ENCODE measurements around the gene CTNNA1. TPM values are rescaled to one million over a fixed set of nuclear protein-coding genes. Genes with fewer than 3 reads are reported as not detected.

Gene CTNNA1
- total and polyA plus RNA-seq, 4 donors = 107 to 446 (median 278) TPM

GRCh38 chr5:138929571-138929955 lies 176.3 kb downstream of the CTNNA1 start:
- H3K36me3 ChIP-seq (ENCODE audit: control insufficient read depth in 1 of 2, insufficient read depth in 2 of 2, low read length in 1 of 2) = peaks cover 3 to 21% of the 10 kb centered on the region in 2 donors
- H3K27me3 ChIP-seq (ENCODE audit: control insufficient read depth in 1 of 2, insufficient read depth in 2 of 2, low read length in 1 of 2) = no peaks in the 10 kb centered on the region
- H3K9me3 ChIP-seq (ENCODE audit: control insufficient read depth, low read length) = no peaks in the 10 kb centered on the region
- 89 to 92% methylated on average over 4 of the region's 4 CpGs for WGBS, 2 donors
- intact Hi-C loops (cut with DNase I) = no loop called here
- ATAC-seq (ENCODE audit: low FRiP score) (no peak), DNase-seq (no peak)
- H3K4me3 ChIP-seq (ENCODE audit: low read length in 2 of 2) = no peak overlapping the region
- H3K4me1 ChIP-seq (ENCODE audit: control insufficient read depth in 1 of 2, insufficient read depth in 2 of 2, low read length in 2 of 2) = peaks cover 0 to 2% of the 10 kb centered on the region in 2 donors
- no peak overlapping the region for H3K27ac ChIP-seq (ENCODE audit: low read depth in 1 of 2, low read length in 2 of 2)

- peak in 1 of 2 donors; percentile 51 for DNase-seq
- intact Hi-C loops (cut with DNase I) = no loop called here
- no peak for ATAC-seq (ENCODE audit: low FRiP score)
- H3K4me1 ChIP-seq (ENCODE audit: control insufficient read depth in 1 of 2, insufficient read depth in 2 of 2, low read length in 2 of 2) = peaks cover 0 to 2% of the 10 kb centered on the region in 2 donors
- H3K27me3 ChIP-seq (ENCODE audit: control insufficient read depth in 1 of 2, insufficient read depth in 2 of 2, low read length in 1 of 2) = no peaks in the 10 kb centered on the region
- WGBS, 2 donors = 85 to 87% methylated on average over 10 of the region's 10 CpGs
- H3K9me3 ChIP-seq (ENCODE audit: control insufficient read depth, low read length) = no peaks in the 10 kb centered on the region
- H3K4me3 ChIP-seq (ENCODE audit: low read length in 2 of 2) = no peak overlapping the region
- peaks cover 3 to 21% of the 10 kb centered on the region in 2 donors for H3K36me3 ChIP-seq (ENCODE audit: control insufficient read depth in 1 of 2, insufficient read depth in 2 of 2, low read length in 1 of 2)
- no peak overlapping the region for H3K27ac ChIP-seq (ENCODE audit: low read depth in 1 of 2, low read length in 2 of 2)
Observed at GRCh38 chr5:138930371-138931097, 177.3 kb downstream of the CTNNA1 start.

GRCh38 chr5:138932171-138932810 lies 179.1 kb downstream of the CTNNA1 start:
- ATAC-seq (ENCODE audit: low FRiP score) (no peak), DNase-seq (peak in 1 of 2 donors; percentile 54)
- Histone ChIP-seq H3K27me3 (ENCODE audit: control insufficient read depth in 1 of 2, insufficient read depth in 2 of 2, low read length in 1 of 2) (no peaks in the 10 kb centered on the region), H3K27ac (ENCODE audit: low read depth in 1 of 2, low read length in 2 of 2) (no peak overlapping the region), H3K36me3 (ENCODE audit: control insufficient read depth in 1 of 2, insufficient read depth in 2 of 2, low read length in 1 of 2) (peaks cover 3 to 19% of the 10 kb centered on the region in 2 donors), H3K9me3 (ENCODE audit: control insufficient read depth, low read length) (no peaks in the 10 kb centered on the region), H3K4me1 (ENCODE audit: control insufficient read depth in 1 of 2, insufficient read depth in 2 of 2, low read length in 2 of 2) (peaks cover 0 to 2% of the 10 kb centered on the region in 2 donors), H3K4me3 (ENCODE audit: low read length in 2 of 2) (no peak overlapping the region)
- intact Hi-C loops (cut with DNase I) = no loop called here
- WGBS, 2 donors = 77 to 84% methylated on average over 20 of the region's 20 CpGs

- H3K9me3 ChIP-seq (ENCODE audit: control insufficient read depth, low read length) = no peaks in the 10 kb centered on the region
- DNase-seq (no peak), ATAC-seq (ENCODE audit: low FRiP score) (no peak)
- intact Hi-C loops (cut with DNase I) = no loop called here
- no peak overlapping the region for H3K4me3 ChIP-seq (ENCODE audit: low read length in 2 of 2)
- peaks cover 3 to 19% of the 10 kb centered on the region in 2 donors for H3K36me3 ChIP-seq (ENCODE audit: control insufficient read depth in 1 of 2, insufficient read depth in 2 of 2, low read length in 1 of 2)
- H3K4me1 ChIP-seq (ENCODE audit: control insufficient read depth in 1 of 2, insufficient read depth in 2 of 2, low read length in 2 of 2) = no peaks in the 10 kb centered on the region
- WGBS, 2 donors = 86% methylated on average over 18 of the region's 18 CpGs
- no peaks in the 10 kb centered on the region for H3K27me3 ChIP-seq (ENCODE audit: control insufficient read depth in 1 of 2, insufficient read depth in 2 of 2, low read length in 1 of 2)
- H3K27ac ChIP-seq (ENCODE audit: low read depth in 1 of 2, low read length in 2 of 2) = no peak overlapping the region
Observed at GRCh38 chr5:138933522-138934290, 180.5 kb downstream of the CTNNA1 start.

GRCh38 chr5:138934971-138935370 lies 181.7 kb downstream of the CTNNA1 start:
- ATAC-seq (ENCODE audit: low FRiP score) (no peak), DNase-seq (no peak)
- Histone ChIP-seq H3K27ac (ENCODE audit: low read depth in 1 of 2, low read length in 2 of 2) (no peak overlapping the region), H3K9me3 (ENCODE audit: control insufficient read depth, low read length) (no peaks in the 10 kb centered on the region), H3K4me1 (ENCODE audit: control insufficient read depth in 1 of 2, insufficient read depth in 2 of 2, low read length in 2 of 2) (no peaks in the 10 kb centered on the region), H3K36me3 (ENCODE audit: control insufficient read depth in 1 of 2, insufficient read depth in 2 of 2, low read length in 1 of 2) (peaks cover 3 to 17% of the 10 kb centered on the region in 2 donors), H3K4me3 (ENCODE audit: low read length in 2 of 2) (no peak overlapping the region), H3K27me3 (ENCODE audit: control insufficient read depth in 1 of 2, insufficient read depth in 2 of 2, low read length in 1 of 2) (no peaks in the 10 kb centered on the region)
- WGBS, 2 donors = 88 to 90% methylated on average over 12 of the region's 12 CpGs
- intact Hi-C loops (cut with DNase I) = no loop called here

GRCh38 chr5:138935466-138935865 lies 182.2 kb downstream of the CTNNA1 start:
- Histone ChIP-seq H3K4me3 (ENCODE audit: low read length in 2 of 2) (no peak overlapping the region), H3K9me3 (ENCODE audit: control insufficient read depth, low read length) (no peaks in the 10 kb centered on the region), H3K4me1 (ENCODE audit: control insufficient read depth in 1 of 2, insufficient read depth in 2 of 2, low read length in 2 of 2) (no peaks in the 10 kb centered on the region), H3K27me3 (ENCODE audit: control insufficient read depth in 1 of 2, insufficient read depth in 2 of 2, low read length in 1 of 2) (no peaks in the 10 kb centered on the region), H3K27ac (ENCODE audit: low read depth in 1 of 2, low read length in 2 of 2) (no peak overlapping the region), H3K36me3 (ENCODE audit: control insufficient read depth in 1 of 2, insufficient read depth in 2 of 2, low read length in 1 of 2) (peaks cover 3 to 15% of the 10 kb centered on the region in 2 donors)
- WGBS, 2 donors = 78 to 84% methylated on average over 10 of the region's 10 CpGs
- ATAC-seq (ENCODE audit: low FRiP score) (no peak), DNase-seq (no peak)
- intact Hi-C loops (cut with DNase I) = no loop called here

- intact Hi-C loops (cut with DNase I) = no loop called here
- Histone ChIP-seq H3K4me1 (ENCODE audit: control insufficient read depth in 1 of 2, insufficient read depth in 2 of 2, low read length in 2 of 2) (no peaks in the 10 kb centered on the region), H3K27me3 (ENCODE audit: control insufficient read depth in 1 of 2, insufficient read depth in 2 of 2, low read length in 1 of 2) (no peaks in the 10 kb centered on the region), H3K9me3 (ENCODE audit: control insufficient read depth, low read length) (no peaks in the 10 kb centered on the region), H3K4me3 (ENCODE audit: low read length in 2 of 2) (no peak overlapping the region), H3K36me3 (ENCODE audit: control insufficient read depth in 1 of 2, insufficient read depth in 2 of 2, low read length in 1 of 2) (peaks cover 0 to 8% of the 10 kb centered on the region in 2 donors), H3K27ac (ENCODE audit: low read depth in 1 of 2, low read length in 2 of 2) (no peak overlapping the region)
- 76 to 78% methylated on average over 22 of the region's 22 CpGs for WGBS, 2 donors
- ATAC-seq (ENCODE audit: low FRiP score) (peak; percentile 3), DNase-seq (no peak)
Observed at GRCh38 chr5:138936225-138936967, 183.2 kb downstream of the CTNNA1 start.

GRCh38 chr5:138936968-138937345 lies 183.7 kb downstream of the CTNNA1 start:
- Histone ChIP-seq H3K27me3 (ENCODE audit: control insufficient read depth in 1 of 2, insufficient read depth in 2 of 2, low read length in 1 of 2) (no peaks in the 10 kb centered on the region), H3K9me3 (ENCODE audit: control insufficient read depth, low read length) (no peaks in the 10 kb centered on the region), H3K27ac (ENCODE audit: low read depth in 1 of 2, low read length in 2 of 2) (no peak overlapping the region), H3K4me3 (ENCODE audit: low read length in 2 of 2) (no peak overlapping the region), H3K36me3 (ENCODE audit: control insufficient read depth in 1 of 2, insufficient read depth in 2 of 2, low read length in 1 of 2) (peaks cover 0 to 4% of the 10 kb centered on the region in 2 donors), H3K4me1 (ENCODE audit: control insufficient read depth in 1 of 2, insufficient read depth in 2 of 2, low read length in 2 of 2) (no peaks in the 10 kb centered on the region)
- 73 to 83% methylated on average over 2 of the region's 2 CpGs for WGBS, 2 donors
- no peak for DNase-seq
- intact Hi-C loops (cut with DNase I) = no loop called here
- ATAC-seq (ENCODE audit: low FRiP score) = no peak

All from aorta (tissue), 5 donors.